Epithelial cell of esophagus (primary cell): ENCODE measurements around the gene HSD11B1L.

Experiments
- DNase-seq: peaks from one replicate; pipeline ENCODE4 v3.0.0; 2010; ENCODE audit warnings: low read depth
- H3K4me3 ChIP-seq: 2 replicates; pipeline ENCODE4 v1.5.1; 2011; ENCODE audit warnings: mild to moderate bottlenecking, low read length, control low read depth
- CTCF ChIP-seq: IDR thresholded peaks from 2 replicates; pipeline ENCODE4 v1.5.1; 2011; ENCODE audit warnings: low read depth, mild to moderate bottlenecking, low read length, control low read depth, inconsistent platforms; ENCODE audit not compliant: insufficient read depth; ENCODE audit errors: missing control alignments

Gene HSD11B1L

GRCh38 chr19:5665781-5666513, 14.9 kb upstream of the HSD11B1L start:
- DNase-seq: peak; percentile 31
- no peak overlapping the region for H3K4me3 ChIP-seq

GRCh38 chr19:5666921-5667610, 13.8 kb upstream of the HSD11B1L start:
- DNase-seq: no peak
- TF ChIP-seq CTCF: no peak
- no peak overlapping the region for H3K4me3 ChIP-seq

More at GRCh38 chr19:5665781-5666513, 14.9 kb upstream of the HSD11B1L start:
- TF ChIP-seq CTCF: no peak

- no peak for DNase-seq
- TF ChIP-seq CTCF: no peak
- no peak overlapping the region for H3K4me3 ChIP-seq
Observed at GRCh38 chr19:5667751-5668271, 13.0 kb upstream of the HSD11B1L start.

GRCh38 chr19:5669212-5669611, 11.6 kb upstream of the HSD11B1L start:
- no peak overlapping the region for H3K4me3 ChIP-seq
- no peak for DNase-seq
- no peak for TF ChIP-seq CTCF

GRCh38 chr19:5671600-5671999, 9.2 kb upstream of the HSD11B1L start:
- DNase-seq: no peak

GRCh38 chr19:5672708-5673459, 7.9 kb upstream of the HSD11B1L start:
- no peak overlapping the region for H3K4me3 ChIP-seq
- no peak for DNase-seq
- TF ChIP-seq CTCF: no peak

More at GRCh38 chr19:5671600-5671999, 9.2 kb upstream of the HSD11B1L start:
- TF ChIP-seq CTCF: no peak
- H3K4me3 ChIP-seq: no peak overlapping the region
